Measurements from ENCODE around the gene PIGR. TPM values are rescaled to one million over a fixed set of nuclear protein-coding genes. Genes with fewer than 3 reads are reported as not detected.

Gene PIGR
- total RNA-seq, 2 experiments from 2014 or later = not detected

DNA sequence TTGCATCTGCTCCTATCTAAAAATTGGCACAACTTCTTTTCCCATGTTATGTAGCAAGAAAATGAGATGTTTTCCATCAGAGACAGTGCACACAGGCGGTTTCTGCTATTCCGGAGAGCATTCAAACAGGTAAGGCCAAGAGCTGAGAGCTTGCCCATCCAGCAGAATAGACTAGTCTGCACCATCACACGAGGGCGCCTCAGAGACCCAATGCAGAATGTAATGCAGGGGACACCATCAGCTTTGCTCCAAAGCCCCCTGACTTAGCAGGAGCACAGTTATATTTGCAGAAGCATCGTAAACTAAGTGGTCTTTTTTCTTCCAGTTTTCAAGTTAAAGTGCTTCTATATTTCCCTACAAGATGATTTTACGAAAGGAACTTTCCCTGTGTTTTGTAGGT is 44.3 kb downstream of the PIGR start:
- H3K4me3 Mint-ChIP-seq = no peak overlapping the region
- no peak for DNase-seq
- ChIA-PET CTCF (interaction anchor here (1.2 to 2.7 kb wide), 3 partner anchors 10 to 167 kb away, joined by 3 to 10 read pairs (median 5); no protein-coding TSS in a partner anchor), POLR2A (no interaction called here)
- H3K9me3 Mint-ChIP-seq = no peaks in the 10 kb centered on the region
- H3K27me3 Mint-ChIP-seq = peaks cover 2% of the 10 kb centered on the region
- peaks cover 32% of the 10 kb centered on the region for H3K4me1 Mint-ChIP-seq
- peaks cover 40% of the 10 kb centered on the region for H3K36me3 Mint-ChIP-seq (ENCODE audit: low read depth)
- no peak overlapping the region for H3K27ac Mint-ChIP-seq

DNA sequence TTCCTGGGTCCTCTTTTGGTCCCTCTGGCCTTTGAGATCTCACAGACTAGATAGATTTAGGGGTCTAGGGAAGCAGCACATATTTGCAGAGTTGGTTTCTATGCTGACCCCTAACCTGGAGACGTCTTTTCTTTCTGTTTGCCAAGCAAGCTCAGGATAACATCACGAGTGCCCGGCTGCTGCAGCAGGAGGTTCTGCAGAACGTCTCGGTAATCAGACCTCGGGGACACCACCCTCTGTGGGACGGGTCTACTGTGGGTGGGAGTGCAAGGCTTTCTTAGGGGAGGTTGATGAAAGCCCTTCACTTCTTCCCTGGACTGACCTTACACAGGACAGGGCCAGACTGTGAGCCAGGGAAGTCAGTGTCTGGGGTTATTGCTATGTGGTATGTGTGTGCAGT is 46.1 kb downstream of the PIGR start:
- Mint-ChIP-seq H3K9me3 (no peaks in the 10 kb centered on the region), H3K4me3 (no peak overlapping the region), H3K36me3 (ENCODE audit: low read depth) (peaks cover 26% of the 10 kb centered on the region), H3K4me1 (peaks cover 19% of the 10 kb centered on the region), H3K27ac (no peak overlapping the region), H3K27me3 (peaks cover 2% of the 10 kb centered on the region)
- DNase-seq = no peak
- POLR2A ChIA-PET = interaction anchor here (2.1 kb wide), 1 partner anchor 9 kb away, joined by 6 read pairs; no protein-coding TSS in a partner anchor
- CTCF ChIA-PET = interaction anchor here (1.3 to 1.5 kb wide), 2 partner anchors 91 to 166 kb away, joined by 5 read pairs; no protein-coding TSS in a partner anchor

DNA sequence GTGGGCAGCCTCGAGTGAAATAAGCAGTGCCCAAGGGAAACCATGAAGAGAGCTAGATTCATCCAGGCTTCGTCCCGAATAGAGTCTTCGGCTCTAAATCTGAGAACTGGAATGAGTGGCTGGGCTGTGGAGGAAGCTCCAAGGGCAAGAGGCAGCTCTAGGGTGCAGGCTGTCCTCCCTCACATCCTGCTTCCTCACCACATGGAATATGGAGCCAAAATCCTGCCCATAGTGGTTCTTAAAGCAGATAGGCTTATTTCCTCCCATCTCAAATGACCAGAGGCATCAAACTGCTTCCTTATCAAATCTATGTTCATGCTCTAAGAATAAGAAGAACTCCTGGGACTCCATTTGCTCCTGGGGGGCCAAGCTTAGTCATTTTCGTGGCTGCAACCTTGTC is 46.5 kb downstream of the PIGR start:
- Mint-ChIP-seq H3K27ac (no peak overlapping the region), H3K36me3 (ENCODE audit: low read depth) (peaks cover 22% of the 10 kb centered on the region), H3K27me3 (peaks cover 2% of the 10 kb centered on the region), H3K4me3 (no peak overlapping the region), H3K4me1 (peaks cover 14% of the 10 kb centered on the region), H3K9me3 (no peaks in the 10 kb centered on the region)
- CTCF ChIA-PET = no interaction called here
- no peak for DNase-seq
- POLR2A ChIA-PET = interaction anchor here (2.1 kb wide), 1 partner anchor 10 kb away, joined by 6 read pairs; no protein-coding TSS in a partner anchor

DNA sequence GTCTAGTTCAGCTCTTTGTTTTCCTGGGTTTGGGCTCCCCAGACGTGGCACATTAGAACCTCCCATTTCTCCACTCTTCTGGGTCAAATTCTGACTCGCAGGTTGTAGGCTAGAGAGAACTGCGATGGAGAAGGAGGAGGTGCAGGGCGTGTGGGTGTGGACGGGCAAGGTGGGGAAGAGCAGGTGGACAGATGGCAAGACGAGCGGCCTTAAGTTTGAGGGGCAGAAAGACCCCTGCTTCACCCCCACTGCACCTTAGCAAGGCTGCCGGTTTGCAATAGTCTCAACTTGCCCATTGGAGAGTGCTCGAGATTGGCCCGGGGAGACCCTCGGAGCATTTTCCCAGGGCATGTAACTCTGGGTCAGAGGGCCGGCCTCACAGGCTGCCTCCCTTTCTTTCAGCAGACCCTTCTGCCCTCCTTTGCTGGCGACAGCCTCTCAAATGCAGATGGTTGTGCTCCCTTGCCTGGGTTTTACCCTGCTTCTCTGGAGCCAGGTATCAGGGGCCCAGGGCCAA is 47.3 kb downstream of the PIGR start:
- ChIA-PET POLR2A (interaction anchor here (1.4 kb wide), 1 partner anchor 38 kb away, joined by 3 read pairs; no protein-coding TSS in a partner anchor), CTCF (no interaction called here)
- DNase-seq = no peak
- peaks cover 11% of the 10 kb centered on the region for H3K4me1 Mint-ChIP-seq
- no peak overlapping the region for H3K27ac Mint-ChIP-seq
- H3K27me3 Mint-ChIP-seq = peaks cover 2% of the 10 kb centered on the region
- no peak overlapping the region for H3K4me3 Mint-ChIP-seq
- H3K36me3 Mint-ChIP-seq (ENCODE audit: low read depth) = peaks cover 14% of the 10 kb centered on the region
- H3K9me3 Mint-ChIP-seq = no peaks in the 10 kb centered on the region

DNA sequence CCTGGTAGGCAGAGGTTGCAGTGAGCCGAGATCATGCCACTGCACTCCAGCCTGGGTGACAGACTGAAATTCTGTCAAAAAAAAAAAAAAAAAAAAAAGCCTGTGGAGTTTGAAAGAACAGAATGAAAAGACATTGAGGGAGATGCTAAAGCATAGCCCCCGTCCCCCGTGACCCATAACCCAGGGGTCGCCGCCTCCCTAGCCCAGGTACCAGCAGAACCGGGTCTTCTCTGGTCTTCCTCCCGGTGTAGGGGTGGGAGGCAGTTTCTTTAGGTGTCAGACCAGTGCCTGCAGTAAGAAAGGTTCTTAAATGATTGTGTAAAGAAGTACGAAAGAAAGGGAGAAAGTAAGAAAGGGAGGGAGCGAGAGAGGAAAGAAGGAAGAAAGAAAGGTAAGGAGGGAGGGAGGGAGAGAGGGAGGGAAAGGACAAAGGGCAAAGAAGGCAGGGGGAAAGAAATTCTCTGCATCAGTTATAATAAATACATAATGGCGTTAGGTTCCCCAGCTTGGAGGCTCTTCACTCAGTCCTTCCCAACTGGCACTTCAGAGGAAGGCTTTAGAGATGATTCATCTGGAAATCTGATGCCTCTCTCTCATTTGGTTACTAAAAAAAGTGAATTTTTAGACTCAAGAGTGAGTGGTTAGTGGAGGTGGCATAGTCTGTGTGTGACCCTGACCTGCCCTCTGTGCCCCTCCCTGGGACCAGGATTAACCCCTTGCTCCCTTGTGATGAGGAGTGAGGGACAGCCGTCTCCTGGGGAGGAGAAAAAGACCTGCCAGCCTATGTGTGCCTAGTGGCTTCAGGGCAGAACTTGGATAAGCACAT is 48.0 kb downstream of the PIGR start:
- H3K27ac Mint-ChIP-seq = no peak overlapping the region
- DNase-seq = no peak
- H3K36me3 Mint-ChIP-seq (ENCODE audit: low read depth) = peaks cover 8% of the 10 kb centered on the region
- no peak overlapping the region for H3K4me3 Mint-ChIP-seq
- H3K4me1 Mint-ChIP-seq = peaks cover 13% of the 10 kb centered on the region
- peaks cover 2% of the 10 kb centered on the region for H3K27me3 Mint-ChIP-seq
- H3K9me3 Mint-ChIP-seq = no peaks in the 10 kb centered on the region
- POLR2A ChIA-PET = interaction anchor here (1.4 kb wide), 1 partner anchor 38 kb away, joined by 3 read pairs; no protein-coding TSS in a partner anchor
- CTCF ChIA-PET = interaction anchor here (0.6 kb wide), 1 partner anchor 382 kb away, joined by 3 read pairs; no protein-coding TSS in a partner anchor

DNA sequence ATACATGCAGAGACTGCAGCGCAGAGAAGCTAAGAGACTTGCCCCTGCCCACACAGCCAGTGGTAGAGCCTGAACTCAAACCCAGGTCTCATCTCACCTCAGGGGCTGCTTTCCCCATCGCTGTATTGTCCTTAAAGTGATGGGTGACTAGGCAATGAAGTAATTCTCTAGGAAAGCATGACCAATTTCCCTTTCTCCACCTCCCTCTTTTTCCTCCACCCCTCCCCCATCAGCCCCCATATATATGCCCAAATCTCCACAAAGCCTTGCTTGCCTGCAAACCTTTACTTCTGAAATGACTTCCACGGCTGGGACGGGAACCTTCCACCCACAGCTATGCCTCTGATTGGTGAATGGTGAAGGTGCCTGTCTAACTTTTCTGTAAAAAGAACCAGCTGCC is 49.1 kb downstream of the PIGR start, which contains the start of gene IL24:
Gene IL24 (plus strand): TSS at position 269 of the 400 bp plus-strand sequence. CDS start 390 bp downstream, outside the sequence.
- Mint-ChIP-seq H3K4me1 (peaks cover 13% of the 10 kb centered on the region), H3K27ac (no peak within 1 kb of the TSS)

GRCh38 chr1:206896261-206896660 is 50.0 kb downstream of the PIGR start:
- POLR2A ChIA-PET = no interaction called here

More for the DNA sequence above, 49.1 kb downstream of the PIGR start, which contains the start of gene IL24:
- peaks cover 2% of the 10 kb centered on the region for H3K27me3 Mint-ChIP-seq
- ChIA-PET POLR2A (no interaction called here), CTCF (no interaction called here)
- DNase-seq = no peak
- no peaks in the 10 kb centered on the region for H3K9me3 Mint-ChIP-seq
- no peak within 1 kb of the TSS for H3K4me3 Mint-ChIP-seq
- no peaks in the 10 kb centered on the region for H3K36me3 Mint-ChIP-seq (ENCODE audit: low read depth)

DNA sequence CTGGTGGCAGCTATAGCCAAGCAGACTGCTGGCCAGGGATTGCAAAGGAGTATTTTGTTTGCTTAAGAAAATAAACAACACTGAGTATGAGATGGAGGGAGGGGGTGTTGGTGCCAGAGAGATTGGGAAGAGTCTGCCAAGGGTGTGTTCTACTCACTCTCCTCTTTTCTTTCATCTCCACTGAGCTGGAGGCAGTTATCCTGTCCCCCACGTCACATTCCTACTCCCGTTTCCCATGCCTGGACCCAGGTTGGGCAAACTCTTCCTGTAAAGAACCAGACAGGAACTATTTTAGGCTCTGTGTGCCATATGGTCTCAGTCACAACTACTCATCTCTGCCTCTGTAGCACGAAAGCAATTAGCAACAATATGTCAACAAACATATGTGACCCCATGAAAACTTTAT is 50.4 kb downstream of the PIGR start:
- peaks cover 22% of the 10 kb centered on the region for H3K4me1 Mint-ChIP-seq
- no peak overlapping the region for H3K4me3 Mint-ChIP-seq
- H3K27ac Mint-ChIP-seq = no peak overlapping the region
- POLR2A ChIA-PET = interaction anchor here (1.0 kb wide), 1 partner anchor 26 kb away, joined by 4 read pairs; no protein-coding TSS in a partner anchor
- H3K9me3 Mint-ChIP-seq = no peaks in the 10 kb centered on the region
- CTCF ChIA-PET = interaction anchor here (1.4 to 3.3 kb wide), 2 partner anchors 12 to 16 kb away, joined by 5 to 12 read pairs; no protein-coding TSS in a partner anchor
- H3K36me3 Mint-ChIP-seq (ENCODE audit: low read depth) = no peaks in the 10 kb centered on the region
- DNase-seq = no peak
- H3K27me3 Mint-ChIP-seq = peaks cover 2% of the 10 kb centered on the region

More at GRCh38 chr1:206896261-206896660, 50.0 kb downstream of the PIGR start:
- CTCF ChIA-PET = no interaction called here
- Mint-ChIP-seq H3K4me3 (no peak overlapping the region), H3K36me3 (ENCODE audit: low read depth) (no peaks in the 10 kb centered on the region), H3K9me3 (no peaks in the 10 kb centered on the region), H3K27ac (no peak overlapping the region), H3K27me3 (peaks cover 2% of the 10 kb centered on the region), H3K4me1 (peaks cover 18% of the 10 kb centered on the region)
- DNase-seq = no peak

DNA sequence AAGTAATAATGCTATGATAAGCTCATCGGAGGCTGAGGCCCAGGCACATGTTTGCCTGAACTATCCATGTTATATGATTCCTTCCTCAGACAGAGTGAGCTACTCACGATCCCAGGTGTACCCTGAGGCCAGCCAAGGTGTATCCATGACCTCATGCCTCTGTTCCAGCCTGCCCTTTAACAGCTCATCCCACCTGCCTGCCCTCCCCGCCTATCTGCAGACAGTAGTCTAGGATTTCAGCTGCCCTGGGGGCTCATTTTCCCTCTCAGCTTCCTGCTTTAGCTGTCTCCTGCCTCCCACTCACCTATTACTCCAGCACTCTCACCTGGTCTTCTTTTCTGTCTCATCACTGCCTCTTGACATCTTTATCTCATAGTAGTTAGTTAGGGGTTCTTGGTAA is 50.9 kb downstream of the PIGR start:
- Mint-ChIP-seq H3K9me3 (no peaks in the 10 kb centered on the region), H3K4me3 (no peak overlapping the region), H3K36me3 (ENCODE audit: low read depth) (no peaks in the 10 kb centered on the region), H3K4me1 (peaks cover 27% of the 10 kb centered on the region), H3K27ac (no peak overlapping the region), H3K27me3 (peaks cover 2% of the 10 kb centered on the region)
- CTCF ChIA-PET = interaction anchor here (1.4 to 3.3 kb wide), 2 partner anchors 12 to 17 kb away, joined by 5 to 12 read pairs; no protein-coding TSS in a partner anchor
- DNase-seq = no peak
- POLR2A ChIA-PET = interaction anchor here (1.0 kb wide), 1 partner anchor 26 kb away, joined by 4 read pairs; no protein-coding TSS in a partner anchor

GRCh38 chr1:206893380-206893779 is 52.9 kb downstream of the PIGR start:
- peaks cover 40% of the 10 kb centered on the region for H3K4me1 Mint-ChIP-seq
- H3K27ac Mint-ChIP-seq = no peak overlapping the region
- no peak for DNase-seq
- ChIA-PET CTCF (interaction anchor here (0.6 to 3.3 kb wide), 2 partner anchors 10 to 19 kb away, joined by 3 to 12 read pairs; no protein-coding TSS in a partner anchor), POLR2A (no interaction called here)
- no peak overlapping the region for H3K4me3 Mint-ChIP-seq
- H3K9me3 Mint-ChIP-seq = no peaks in the 10 kb centered on the region
- H3K27me3 Mint-ChIP-seq = peaks cover under 1% of the 10 kb centered on the region
- no peaks in the 10 kb centered on the region for H3K36me3 Mint-ChIP-seq (ENCODE audit: low read depth)

DNA sequence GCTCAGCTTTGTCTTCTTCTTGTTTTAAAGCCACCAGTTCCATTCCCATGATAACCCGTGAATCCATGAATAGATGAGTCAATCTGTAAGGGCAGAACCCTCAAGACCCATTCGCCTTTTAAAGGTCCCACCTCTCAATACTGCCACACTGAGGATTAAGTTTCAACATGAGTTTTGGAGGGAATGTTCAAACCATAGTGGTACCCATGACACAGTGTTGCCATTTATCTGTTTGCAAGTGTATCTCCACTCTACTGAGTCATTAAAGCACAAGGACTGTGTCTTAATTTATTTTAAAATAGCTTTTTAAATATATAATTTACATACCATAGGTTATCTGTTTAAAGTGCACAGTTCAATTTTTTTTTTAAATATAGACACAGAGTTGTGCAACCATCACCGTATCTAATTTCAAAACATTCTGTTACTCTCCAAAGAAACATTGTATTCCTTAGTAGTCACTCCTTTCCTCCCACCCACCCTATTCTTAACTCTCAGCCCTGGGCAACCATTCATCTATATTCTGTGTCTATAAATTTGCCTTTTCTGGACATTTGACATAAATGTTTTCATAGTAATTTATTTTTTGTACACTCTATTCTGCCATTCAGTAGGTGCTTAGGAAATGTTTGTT is 53.8 kb downstream of the PIGR start:
- Mint-ChIP-seq H3K9me3 (no peaks in the 10 kb centered on the region), H3K27ac (no peak overlapping the region), H3K4me1 (peaks cover 42% of the 10 kb centered on the region), H3K27me3 (peaks cover 3% of the 10 kb centered on the region), H3K4me3 (no peak overlapping the region), H3K36me3 (ENCODE audit: low read depth) (no peaks in the 10 kb centered on the region)
- ChIA-PET CTCF (interaction anchor here (3.3 kb wide), 1 partner anchor 20 kb away, joined by 12 read pairs; no protein-coding TSS in a partner anchor), POLR2A (no interaction called here)
- DNase-seq = no peak

GRCh38 chr1:206891412-206891811 is 54.9 kb downstream of the PIGR start:
- H3K27me3 Mint-ChIP-seq = peaks cover 7% of the 10 kb centered on the region
- H3K9me3 Mint-ChIP-seq = no peaks in the 10 kb centered on the region
- H3K27ac Mint-ChIP-seq = no peak overlapping the region
- H3K4me1 Mint-ChIP-seq = peaks cover 35% of the 10 kb centered on the region
- DNase-seq = no peak
- ChIA-PET CTCF (no interaction called here), POLR2A (no interaction called here)
- no peaks in the 10 kb centered on the region for H3K36me3 Mint-ChIP-seq (ENCODE audit: low read depth)
- H3K4me3 Mint-ChIP-seq = no peak overlapping the region
